HepG2 (cell line): ENCODE results near the gene AMER2. TPM values are rescaled to one million over a fixed set of nuclear protein-coding genes. Genes with fewer than 3 reads are reported as not detected.

Experiments
- ATAC-seq: fragments of 200-7000 bp; cut with Tn5 transposase; 3 replicates; pipeline ENCODE4 v1.9.1; 2020; ENCODE audit warnings: mild to moderate bottlenecking, moderate library complexity
- BruUV-seq: library from RNA; stranded (reverse); fragments of 400-500 nt; replicated peaks from 2 replicates; lab custom pipeline; 2021; lab: Mats Ljungman, UMichigan
- CTCF ChIA-PET: fragments of 300-600 bp; formaldehyde crosslinking; extraction: SDS; loops from one replicate; lab custom pipeline; 2021; ENCODE audit warnings: low total read pairs, inconsistent platforms, low intra/inter-chr PET ratio; lab: Yijun Ruan, JAX
- POLR2A ChIA-PET: fragments of 350-600 bp; sonication (Branson Sonifier 250); formaldehyde crosslinking; loops from one replicate; lab custom pipeline; 2020; ENCODE audit warnings: antibody characterized with exemption, inconsistent platforms; lab: Yijun Ruan, JAX
- DNase-seq: peaks from one replicate; pipeline ENCODE4 v3.0.0-alpha.2; 2015; ENCODE audit warnings: low spot score
- FAIRE-seq: peaks from 3 replicates; lab custom pipeline; 2011; peaks lifted over from hg19 to GRCh38; lab: Jason Lieb, UNC
- H2AFZ ChIP-seq: one replicate; pipeline ENCODE4 v1.6.1; 2011; ENCODE audit warnings: low read length, inconsistent platforms
- H3K27ac ChIP-seq: fragments of 300-600 bp; 3 replicates; pipeline ENCODE4 v1.8.0; 2011; ENCODE audit warnings: mixed run types, mild to moderate bottlenecking, mixed read lengths, low read length, inconsistent platforms; ENCODE audit not compliant: insufficient read depth; ENCODE audit errors: extremely low read length
- H3K27me3 ChIP-seq, 2 experiments: fragments of 200-600 bp in 1 of 2; 2 replicates in 1 of 2; 3 replicates in 1 of 2; pipeline versions ENCODE4 v1.6.0 to v1.8.0; 2011; ENCODE audit warnings: low read length in 2 of 2, mild to moderate bottlenecking in 2 of 2, moderate library complexity in 2 of 2, inconsistent platforms in 1 of 2; ENCODE audit not compliant: insufficient read depth in 2 of 2, control insufficient read depth in 1 of 2
- H3K36me3 ChIP-seq, 2 experiments: fragments of 200-600 bp in 1 of 2; replicated peaks in 1 of 2; 2 replicates in 1 of 2; 3 replicates in 1 of 2; pipeline versions ENCODE4 v1.5.1 to v1.8.0; 2011; ENCODE audit warnings: low read length in 2 of 2, inconsistent platforms in 1 of 2; ENCODE audit not compliant: insufficient read depth in 2 of 2, control insufficient read depth in 1 of 2
- H3K4me1 ChIP-seq: 2 replicates; pipeline ENCODE4 v1.5.1; 2012; ENCODE audit warnings: low read length, inconsistent platforms; ENCODE audit not compliant: insufficient read depth
- H3K4me2 ChIP-seq: 2 replicates; pipeline ENCODE4 v1.6.0; 2011; ENCODE audit warnings: low read depth, low read length, inconsistent platforms
- H3K4me3 ChIP-seq, 3 experiments: fragments of 200-600 bp in 1 of 3; sonication (generic), shearing (Covaris generic) in 1 of 3; replicated peaks in 1 of 3; 2 replicates each; pipeline ENCODE4 v1.5.1; 2011 to 2016; ENCODE audit warnings: low read length in 3 of 3, inconsistent platforms in 2 of 3, low read depth in 2 of 3, mild to moderate bottlenecking in 2 of 3, control low read depth in 1 of 3, mixed read lengths in 1 of 3; ENCODE audit not compliant: insufficient read depth in 1 of 3
- H3K79me2 ChIP-seq: one replicate; pipeline ENCODE4 v1.6.1; 2011; ENCODE audit warnings: low read length, inconsistent platforms; ENCODE audit not compliant: insufficient read depth
- H3K9ac ChIP-seq: 2 replicates; pipeline ENCODE4 v1.6.0; 2011; ENCODE audit warnings: mild to moderate bottlenecking, low read depth, low read length, inconsistent platforms; ENCODE audit not compliant: insufficient read depth
- H3K9me3 ChIP-seq: 2 replicates; pipeline ENCODE4 v1.5.1; 2012; ENCODE audit warnings: mild to moderate bottlenecking, low read length
- H4K20me1 ChIP-seq: 2 replicates; pipeline ENCODE4 v1.6.0; 2011; ENCODE audit warnings: inconsistent platforms, mild to moderate bottlenecking, low read length, moderate library complexity; ENCODE audit not compliant: insufficient read depth
- AHR ChIP-seq: IDR thresholded peaks from 2 replicates; pipeline ENCODE4 v1.6.1; 2018; ENCODE audit warnings: missing genetic modification reagents, missing compliant biosample characterization
- BCL6 ChIP-seq: IDR thresholded peaks from 2 replicates; pipeline ENCODE4 v1.6.1; 2016; ENCODE audit warnings: missing genetic modification reagents, missing compliant biosample characterization
- ELF1 ChIP-seq: sonication (generic); formaldehyde crosslinking; IDR thresholded peaks from 2 replicates; pipeline ENCODE4 v1.4.0; 2020; ENCODE audit warnings: missing genetic modification reagents
- NFKB2 ChIP-seq: sonication (generic); formaldehyde crosslinking; IDR thresholded peaks from 2 replicates; pipeline ENCODE4 v1.4.0; 2020; ENCODE audit warnings: missing genetic modification reagents, borderline replicate concordance
- PHB2 ChIP-seq: fragments of 450-650 bp; IDR thresholded peaks from 2 replicates; pipeline ENCODE4 v1.6.1; 2018; ENCODE audit not compliant: partially characterized antibody
- SALL2 ChIP-seq: sonication (generic); formaldehyde crosslinking; IDR thresholded peaks from 2 replicates; pipeline ENCODE4 v1.8.1; 2023; ENCODE audit warnings: mild to moderate bottlenecking, missing genetic modification reagents, inconsistent platforms
- SCMH1 ChIP-seq: sonication (generic); formaldehyde crosslinking; IDR thresholded peaks from 2 replicates; pipeline ENCODE4 v1.9.0; 2021; ENCODE audit warnings: missing genetic modification reagents, mild to moderate bottlenecking, borderline replicate concordance
- U2AF2 ChIP-seq: fragments of 200-400 bp; formaldehyde crosslinking; IDR thresholded peaks from 2 replicates; pipeline ENCODE4 v1.6.1; 2017; ENCODE audit warnings: low read depth, mild to moderate bottlenecking, low read length
- XBP1 ChIP-seq: sonication (generic); formaldehyde crosslinking; IDR thresholded peaks from 2 replicates; pipeline ENCODE4 v1.5.0; 2020; ENCODE audit warnings: missing genetic modification reagents
- ZNF274 ChIP-seq: sonication (generic); formaldehyde crosslinking; IDR thresholded peaks from 2 replicates; pipeline ENCODE4 v1.5.1; 2020; ENCODE audit warnings: mild to moderate bottlenecking, missing genetic modification reagents
- ZNF547 ChIP-seq: sonication (generic); formaldehyde crosslinking; IDR thresholded peaks from 2 replicates; pipeline ENCODE4 v1.5.1; 2020; ENCODE audit warnings: mild to moderate bottlenecking, missing genetic modification reagents
- ZSCAN21 ChIP-seq: sonication (generic); formaldehyde crosslinking; IDR thresholded peaks from 2 replicates; pipeline ENCODE4 v1.8.0; 2022; ENCODE audit warnings: mild to moderate bottlenecking, missing genetic modification reagents, moderate library complexity, borderline replicate concordance
- WGBS: methylation state at CpG from one replicate; pipeline ENCODE4 v1.1.6; 2017; ENCODE audit warnings: low lambda C conversion rate; 5-methylcytosine and 5-hydroxymethylcytosine counted together
- in situ Hi-C: cut with HindIII; loops from 2 replicates; pipeline ENCODE4 v1.10.0; 2017; ENCODE audit warnings: low pct_unique_long_range_greater_than_20kb; ENCODE audit not compliant: extremely low pct_ligation_motif_present
- intact Hi-C: fragments of 100-400 bp; cut with micrococcal nuclease; formaldehyde crosslinking; loops from one replicate; pipeline ENCODE4 v1.10.0; 2022; ENCODE audit not compliant: unreplicated experiment
- polyA plus RNA-seq, 8 experiments: library from polyadenylated mRNA; depleted of rRNA in 3 of 8; stranded (reverse) in 7 of 8; unstranded in 1 of 8; fragments of >200 nt; fragmentation: Illumina TruSeq in 4 of 8; extraction: Trizol in 4 of 8; gene quantifications; 2 replicates each; pipeline versions ENCODE4 v1.2.1 to v1.2.3, GENCODE V29; 2011 to 2016; ENCODE audit warnings: low read depth in 4 of 8, missing spikeins in 1 of 8, mixed read lengths in 1 of 8; ENCODE audit not compliant: insufficient read depth in 1 of 8
- total RNA-seq, 5 experiments: library from RNA; depleted of rRNA; stranded (reverse); fragments of >200 nt; fragmentation: Illumina TruSeq; extraction: Trizol; gene quantifications; 2 replicates each; pipeline ENCODE4 v1.2.3, GENCODE V29; 2016; ENCODE audit warnings: low read depth in 1 of 5
- TF ChIP-seq, protein P1 (sequence below): sonication (generic); formaldehyde crosslinking; IDR thresholded peaks from 2 replicates; pipeline ENCODE4 v1.5.0; 2020; ENCODE audit warnings: mild to moderate bottlenecking, missing genetic modification reagents
- TF ChIP-seq, protein P2 (sequence below): sonication (generic); formaldehyde crosslinking; IDR thresholded peaks from 2 replicates; pipeline ENCODE4 v1.4.0; 2020; ENCODE audit warnings: missing genetic modification reagents
- TF ChIP-seq, protein P3 (sequence below): sonication (generic); formaldehyde crosslinking; IDR thresholded peaks from 2 replicates; pipeline ENCODE4 v1.4.0; 2020; ENCODE audit warnings: missing genetic modification reagents

AMER2 gene
- total and polyA plus RNA-seq, 2 of the 13 experiments (the other 11 are each of a cell fraction or from before 2014, with no cell fraction given), result not detected

DNA sequence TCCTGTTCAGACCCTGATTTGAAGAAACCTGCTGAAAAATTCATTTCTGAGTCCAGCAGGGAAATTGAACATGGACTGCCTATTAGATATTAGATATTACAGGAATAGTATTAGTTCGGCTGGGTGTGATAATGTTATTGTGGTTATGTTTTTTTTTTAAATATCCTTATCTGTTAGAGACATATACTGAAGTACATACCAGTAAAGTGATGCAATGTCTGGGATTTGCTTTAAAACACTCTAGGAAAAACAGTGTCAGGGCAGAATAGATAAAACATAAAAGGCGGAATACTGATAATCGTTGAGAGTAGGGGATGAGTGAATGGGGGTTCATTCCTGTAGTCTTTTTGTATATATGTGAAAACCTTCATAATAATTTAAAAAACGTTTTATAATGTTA is 28.7 kb upstream of the AMER2 start:
- 57% methylated on average over 4 of the region's 4 CpGs for WGBS
- ATAC-seq (no peak), DNase-seq (no peak), FAIRE-seq (no peak)
- intact Hi-C loops, result no loop called here
- H3K9ac ChIP-seq, result no peak overlapping the region
- in situ Hi-C loops, result no loop called here
- H3K4me3 ChIP-seq, result no peak overlapping the region
- no peak overlapping the region for H3K4me2 ChIP-seq
- peaks cover 3 to 46% of the 10 kb centered on the region in 2 experiments; a peak in 3 of 5 replicates for H3K27me3 ChIP-seq
- CTCF ChIA-PET, result no interaction called here
- H2AFZ ChIP-seq, result no peak overlapping the region
- no peaks in the 10 kb centered on the region for H3K4me1 ChIP-seq
- H3K79me2 ChIP-seq, result no peaks in the 10 kb centered on the region
- no peaks in the 10 kb centered on the region for H3K9me3 ChIP-seq
- no TSS peak for BruUV-seq
- no peaks in the 10 kb centered on the region for H4K20me1 ChIP-seq
- POLR2A ChIA-PET, result no interaction called here
- no peak overlapping the region for H3K27ac ChIP-seq
- no peaks in the 10 kb centered on the region for H3K36me3 ChIP-seq
- TF ChIP-seq ZNF547 (no peak), ELF1 (CRISPR knock-in tag) (no peak), ZNF274 (CRISPR knock-in tag) (no peak), SALL2 (no peak), BCL6 (CRISPR knock-in tag) (no peak), AHR (no peak), SCMH1 (CRISPR knock-in tag) (no peak), XBP1 (CRISPR knock-in tag) (no peak), PHB2 (no peak), U2AF2 (no peak), NFKB2 (CRISPR knock-in tag) (no peak), ZSCAN21 (no peak)
- TF ChIP-seq, protein P1, sequence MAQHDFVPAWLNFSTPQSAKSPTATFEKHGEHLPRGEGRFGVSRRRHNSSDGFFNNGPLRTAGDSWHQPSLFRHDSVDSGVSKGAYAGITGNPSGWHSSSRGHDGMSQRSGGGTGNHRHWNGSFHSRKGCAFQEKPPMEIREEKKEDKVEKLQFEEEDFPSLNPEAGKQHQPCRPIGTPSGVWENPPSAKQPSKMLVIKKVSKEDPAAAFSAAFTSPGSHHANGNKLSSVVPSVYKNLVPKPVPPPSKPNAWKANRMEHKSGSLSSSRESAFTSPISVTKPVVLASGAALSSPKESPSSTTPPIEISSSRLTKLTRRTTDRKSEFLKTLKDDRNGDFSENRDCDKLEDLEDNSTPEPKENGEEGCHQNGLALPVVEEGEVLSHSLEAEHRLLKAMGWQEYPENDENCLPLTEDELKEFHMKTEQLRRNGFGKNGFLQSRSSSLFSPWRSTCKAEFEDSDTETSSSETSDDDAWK (CRISPR knock-in tag), result no peak
- TF ChIP-seq, protein P2, sequence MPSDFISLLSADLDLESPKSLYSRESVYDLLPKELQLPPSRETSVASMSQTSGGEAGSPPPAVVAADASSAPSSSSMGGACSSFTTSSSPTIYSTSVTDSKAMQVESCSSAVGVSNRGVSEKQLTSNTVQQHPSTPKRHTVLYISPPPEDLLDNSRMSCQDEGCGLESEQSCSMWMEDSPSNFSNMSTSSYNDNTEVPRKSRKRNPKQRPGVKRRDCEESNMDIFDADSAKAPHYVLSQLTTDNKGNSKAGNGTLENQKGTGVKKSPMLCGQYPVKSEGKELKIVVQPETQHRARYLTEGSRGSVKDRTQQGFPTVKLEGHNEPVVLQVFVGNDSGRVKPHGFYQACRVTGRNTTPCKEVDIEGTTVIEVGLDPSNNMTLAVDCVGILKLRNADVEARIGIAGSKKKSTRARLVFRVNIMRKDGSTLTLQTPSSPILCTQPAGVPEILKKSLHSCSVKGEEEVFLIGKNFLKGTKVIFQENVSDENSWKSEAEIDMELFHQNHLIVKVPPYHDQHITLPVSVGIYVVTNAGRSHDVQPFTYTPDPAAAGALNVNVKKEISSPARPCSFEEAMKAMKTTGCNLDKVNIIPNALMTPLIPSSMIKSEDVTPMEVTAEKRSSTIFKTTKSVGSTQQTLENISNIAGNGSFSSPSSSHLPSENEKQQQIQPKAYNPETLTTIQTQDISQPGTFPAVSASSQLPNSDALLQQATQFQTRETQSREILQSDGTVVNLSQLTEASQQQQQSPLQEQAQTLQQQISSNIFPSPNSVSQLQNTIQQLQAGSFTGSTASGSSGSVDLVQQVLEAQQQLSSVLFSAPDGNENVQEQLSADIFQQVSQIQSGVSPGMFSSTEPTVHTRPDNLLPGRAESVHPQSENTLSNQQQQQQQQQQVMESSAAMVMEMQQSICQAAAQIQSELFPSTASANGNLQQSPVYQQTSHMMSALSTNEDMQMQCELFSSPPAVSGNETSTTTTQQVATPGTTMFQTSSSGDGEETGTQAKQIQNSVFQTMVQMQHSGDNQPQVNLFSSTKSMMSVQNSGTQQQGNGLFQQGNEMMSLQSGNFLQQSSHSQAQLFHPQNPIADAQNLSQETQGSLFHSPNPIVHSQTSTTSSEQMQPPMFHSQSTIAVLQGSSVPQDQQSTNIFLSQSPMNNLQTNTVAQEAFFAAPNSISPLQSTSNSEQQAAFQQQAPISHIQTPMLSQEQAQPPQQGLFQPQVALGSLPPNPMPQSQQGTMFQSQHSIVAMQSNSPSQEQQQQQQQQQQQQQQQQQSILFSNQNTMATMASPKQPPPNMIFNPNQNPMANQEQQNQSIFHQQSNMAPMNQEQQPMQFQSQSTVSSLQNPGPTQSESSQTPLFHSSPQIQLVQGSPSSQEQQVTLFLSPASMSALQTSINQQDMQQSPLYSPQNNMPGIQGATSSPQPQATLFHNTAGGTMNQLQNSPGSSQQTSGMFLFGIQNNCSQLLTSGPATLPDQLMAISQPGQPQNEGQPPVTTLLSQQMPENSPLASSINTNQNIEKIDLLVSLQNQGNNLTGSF, result no peak
- TF ChIP-seq, protein P3, sequence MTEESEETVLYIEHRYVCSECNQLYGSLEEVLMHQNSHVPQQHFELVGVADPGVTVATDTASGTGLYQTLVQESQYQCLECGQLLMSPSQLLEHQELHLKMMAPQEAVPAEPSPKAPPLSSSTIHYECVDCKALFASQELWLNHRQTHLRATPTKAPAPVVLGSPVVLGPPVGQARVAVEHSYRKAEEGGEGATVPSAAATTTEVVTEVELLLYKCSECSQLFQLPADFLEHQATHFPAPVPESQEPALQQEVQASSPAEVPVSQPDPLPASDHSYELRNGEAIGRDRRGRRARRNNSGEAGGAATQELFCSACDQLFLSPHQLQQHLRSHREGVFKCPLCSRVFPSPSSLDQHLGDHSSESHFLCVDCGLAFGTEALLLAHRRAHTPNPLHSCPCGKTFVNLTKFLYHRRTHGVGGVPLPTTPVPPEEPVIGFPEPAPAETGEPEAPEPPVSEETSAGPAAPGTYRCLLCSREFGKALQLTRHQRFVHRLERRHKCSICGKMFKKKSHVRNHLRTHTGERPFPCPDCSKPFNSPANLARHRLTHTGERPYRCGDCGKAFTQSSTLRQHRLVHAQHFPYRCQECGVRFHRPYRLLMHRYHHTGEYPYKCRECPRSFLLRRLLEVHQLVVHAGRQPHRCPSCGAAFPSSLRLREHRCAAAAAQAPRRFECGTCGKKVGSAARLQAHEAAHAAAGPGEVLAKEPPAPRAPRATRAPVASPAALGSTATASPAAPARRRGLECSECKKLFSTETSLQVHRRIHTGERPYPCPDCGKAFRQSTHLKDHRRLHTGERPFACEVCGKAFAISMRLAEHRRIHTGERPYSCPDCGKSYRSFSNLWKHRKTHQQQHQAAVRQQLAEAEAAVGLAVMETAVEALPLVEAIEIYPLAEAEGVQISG, result no peak
